Adrenal gland (tissue), 12 donors: Measurements from ENCODE around the gene KLK6. TPM values are rescaled to one million over a fixed set of nuclear protein-coding genes. Genes with fewer than 3 reads are reported as not detected.

Experiments used
- DNase-seq, 7 donors: peaks; one replicate each; pipeline ENCODE4 v3.0.0-alpha.2; 2019 to 2020
- H3K27ac ChIP-seq, 5 donors: fragments of 200-600 bp; sonication (generic) in 4 of 5; 1 replicate in 3 of 5; 2 replicates in 2 of 5; pipeline versions ENCODE4 v1.5.1 to v1.8.0; 2016 to 2020; ENCODE audit warnings: mild to moderate bottlenecking in 1 of 5
- H3K27me3 ChIP-seq: fragments of 200-600 bp; 2 replicates; pipeline ENCODE4 v1.8.0; 2021
- H3K36me3 ChIP-seq, 2 donors: fragments of 200-600 bp; replicated peaks in 1 of 2; 1 replicate in 1 of 2; 2 replicates in 1 of 2; pipeline versions ENCODE4 v1.5.1 to v1.8.0; 2018 to 2022
- H3K4me1 ChIP-seq, 2 donors: fragments of 200-600 bp; replicated peaks in 1 of 2; 1 replicate in 1 of 2; 2 replicates in 1 of 2; pipeline versions ENCODE4 v1.5.1 to v1.8.0; 2018 to 2021
- H3K4me3 ChIP-seq, 4 donors: fragments of 200-600 bp; sonication (generic) in 3 of 4; one replicate each; pipeline ENCODE4 v1.5.1; 2016 to 2018
- H3K9me3 ChIP-seq, 3 donors: fragments of 200-600 bp; sonication (generic) in 1 of 3; replicated peaks in 1 of 3; 1 replicate in 2 of 3; 2 replicates in 1 of 3; pipeline versions ENCODE4 v1.5.1 to v1.8.0; 2016 to 2021
- CTCF ChIP-seq, 6 experiments: fragments of 450-650 bp in 4 of 6; fragments of 200-600 bp in 2 of 6; sonication (generic) in 1 of 6; IDR thresholded peaks; 1 replicate in 5 of 6; 2 replicates in 1 of 6; pipeline versions ENCODE4 v1.5.1 to v1.8.0; 2016 to 2021; ENCODE audit warnings: antibody characterized with exemption in 6 of 6, mild to moderate bottlenecking in 2 of 6, moderate library complexity in 1 of 6
- POLR2A ChIP-seq, 2 donors: fragments of 450-650 bp; IDR thresholded peaks; one replicate each; pipeline ENCODE4 v1.6.1; 2017; ENCODE audit warnings: antibody characterized with exemption in 2 of 2, mild to moderate bottlenecking in 2 of 2, moderate library complexity in 1 of 2
- WGBS, 4 donors: extraction: QIAGEN DNeasy Blood & Tissue Kit in 2 of 4; methylation state at CpG; one replicate each; pipeline versions ENCODE4 v1.1.5 to v1.1.7; 2013 to 2017; 5-methylcytosine and 5-hydroxymethylcytosine counted together
- intact Hi-C, 2 donors: fragments of 100-400 bp; cut with DNase I; formaldehyde crosslinking; loops; one replicate each; pipeline versions ENCODE4 v1.14.1 to v1.15.0; 2022 to 2023
- polyA plus RNA-seq, 3 donors: library from polyadenylated mRNA; stranded (reverse); fragments of 200-250 nt in 2 of 3; fragments of 350-450 nt in 1 of 3; fragmentation: Illumina TruSeq in 1 of 3; extraction: RNeasy Lipid Tissue Mini Kit (QIAGEN cat#74804) in 1 of 3; gene quantifications; one replicate each; pipeline ENCODE4 v1.2.3, GENCODE V29; 2013 to 2014
- total RNA-seq, 9 donors: library from RNA; depleted of rRNA in 4 of 9; stranded (reverse); fragments of >200 nt in 4 of 9; fragments of 120-200 nt in 1 of 9; fragmentation: NEBNext Ultra II Directional in 1 of 9; extraction: Animal tissue kit (Norgen Biotek cat#: 25700) in 1 of 9; gene quantifications; one replicate each; pipeline versions ENCODE4 v1.1.0 to v1.2.4, GENCODE V29; 2013 to 2023
- donor health status: healthy with polysubstance abuse.
- donor health status: Bipolar disorder and iron deficiency.
- donor health status: DM: yes; HTN: yes; CAD: no.
- donor health status: DM: no; HTN: no; CAD: no.
- donor health status: DM: no; HTN: no; CAD: no.
- donor health status: DM: yes; HTN: yes; CAD: no.

KLK6 gene
- total and polyA plus RNA-seq, 12 donors: not detected

DNA sequence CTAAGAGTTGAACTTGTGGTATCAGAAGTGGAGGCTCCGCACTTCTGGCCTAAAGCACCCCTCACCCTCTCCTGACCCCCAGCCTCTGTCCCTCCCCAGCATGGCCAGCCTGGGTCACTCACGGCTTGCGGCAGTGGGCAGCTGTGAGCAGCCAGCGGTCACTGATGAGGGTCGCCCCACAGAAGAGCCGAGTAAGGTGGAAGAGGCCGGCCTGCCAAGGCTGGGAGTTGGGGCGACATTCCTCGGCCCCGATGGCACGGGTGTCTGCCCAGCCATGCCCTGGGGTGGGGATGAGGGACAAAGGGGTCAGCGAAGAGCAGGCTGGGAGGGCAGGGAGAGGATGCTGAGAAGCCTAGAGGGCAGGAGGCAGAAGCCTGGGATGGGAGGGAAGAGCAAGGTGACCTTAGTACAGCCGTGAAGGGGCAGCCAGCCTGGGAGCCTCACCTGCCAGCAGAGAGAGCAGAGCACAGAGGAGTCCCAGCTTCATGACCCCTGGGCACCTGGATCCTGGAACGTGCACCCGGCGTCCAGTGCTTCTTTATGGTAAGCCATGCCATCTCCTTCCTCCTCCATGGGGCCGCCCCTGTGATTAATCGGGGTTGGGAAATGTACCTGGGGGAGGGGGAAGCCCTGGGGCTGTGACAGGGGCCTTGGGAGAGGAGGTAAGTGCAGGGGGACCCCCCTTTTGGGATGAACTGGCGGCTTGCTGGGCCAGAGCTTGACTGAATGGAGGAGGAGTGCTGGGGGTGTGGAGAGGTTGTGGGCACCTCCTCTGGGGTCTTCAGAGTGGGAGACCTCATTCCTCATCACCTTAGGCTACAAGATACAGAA, 39.9 kb upstream of the KLK6 start:
- no peaks in the 10 kb centered on the region for H3K36me3 ChIP-seq
- no peak overlapping the region for H3K27ac ChIP-seq
- intact Hi-C loops: no loop called here
- TF ChIP-seq CTCF (IDR thresholded peaks at IDR 0.05) (no peak), POLR2A (IDR thresholded peaks at IDR 0.05) (no peak)
- 61 to 72% (median 67%) methylated on average over 7 to 19 of the region's 19 CpGs for WGBS, 4 donors
- H3K4me3 ChIP-seq: no peak overlapping the region
- no peaks in the 10 kb centered on the region for H3K9me3 ChIP-seq
- DNase-seq: no peak
- peaks cover 10% of the 10 kb centered on the region for H3K27me3 ChIP-seq
- no peaks in the 10 kb centered on the region for H3K4me1 ChIP-seq

DNA sequence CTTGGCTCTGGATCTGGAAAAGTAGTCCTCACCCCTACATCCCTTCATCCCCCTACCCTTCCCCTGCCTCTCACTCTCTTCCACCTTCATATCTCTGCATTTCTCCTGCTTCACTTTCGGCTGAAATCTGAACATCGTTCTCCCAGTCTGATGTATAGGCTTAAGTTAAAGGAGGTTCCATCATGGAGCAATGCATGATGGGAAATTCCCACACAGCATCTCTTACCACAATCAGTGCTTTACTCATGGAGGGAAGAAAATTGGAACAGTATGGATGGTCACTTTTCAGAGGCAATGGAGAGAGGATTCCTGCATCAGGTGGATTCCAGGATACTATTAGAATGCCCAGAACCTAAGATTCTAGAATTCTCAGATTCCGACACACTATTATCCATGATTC, 38.1 kb upstream of the KLK6 start:
- WGBS, 4 donors: 72 to 83% (median 75%) methylated on average over 3 of the region's 3 CpGs
- no peak overlapping the region for H3K4me3 ChIP-seq
- TF ChIP-seq CTCF (IDR thresholded peaks at IDR 0.05) (no peak), POLR2A (IDR thresholded peaks at IDR 0.05) (no peak)
- H3K9me3 ChIP-seq: no peaks in the 10 kb centered on the region
- no peaks in the 10 kb centered on the region for H3K4me1 ChIP-seq
- no peaks in the 10 kb centered on the region for H3K36me3 ChIP-seq
- H3K27ac ChIP-seq: no peak overlapping the region
- intact Hi-C loops: no loop called here
- no peak for DNase-seq
- H3K27me3 ChIP-seq: peaks cover 14% of the 10 kb centered on the region

GRCh38 chr19:51006406-51006805, 37.0 kb upstream of the KLK6 start:
- intact Hi-C loops: no loop called here
- Histone ChIP-seq H3K36me3 (no peaks in the 10 kb centered on the region), H3K27ac (no peak overlapping the region), H3K4me3 (no peak overlapping the region), H3K9me3 (no peaks in the 10 kb centered on the region), H3K4me1 (no peaks in the 10 kb centered on the region), H3K27me3 (peaks cover 12% of the 10 kb centered on the region)
- DNase-seq: no peak
- WGBS, 4 donors: 19 to 48% (median 41%) methylated on average over 3 to 8 of the region's 8 CpGs
- no peak for TF ChIP-seq POLR2A (IDR thresholded peaks at IDR 0.05)
- TF ChIP-seq CTCF (IDR thresholded peaks at IDR 0.05): no peak

GRCh38 chr19:51005248-51005647, 35.9 kb upstream of the KLK6 start:
- H3K4me1 ChIP-seq: no peaks in the 10 kb centered on the region
- 69 to 93% (median 81%) methylated on average over 1 of the region's 1 CpG for WGBS, 4 donors
- no peak overlapping the region for H3K27ac ChIP-seq
- no peaks in the 10 kb centered on the region for H3K9me3 ChIP-seq
- H3K27me3 ChIP-seq: peaks cover 21% of the 10 kb centered on the region
- no peak for DNase-seq
- H3K4me3 ChIP-seq: no peak overlapping the region
- intact Hi-C loops: no loop called here
- H3K36me3 ChIP-seq: no peaks in the 10 kb centered on the region
- TF ChIP-seq POLR2A (IDR thresholded peaks at IDR 0.05) (no peak), CTCF (IDR thresholded peaks at IDR 0.05) (no peak)
